ENCODE measurements around the gene TTLL11.
"Not testable (repeated sequence)": the region's sequence is repeated elsewhere in the genome, so short reads cannot be mapped to it uniquely, and the experiment has no call there.

- TF ChIP-seq, protein P1, sequence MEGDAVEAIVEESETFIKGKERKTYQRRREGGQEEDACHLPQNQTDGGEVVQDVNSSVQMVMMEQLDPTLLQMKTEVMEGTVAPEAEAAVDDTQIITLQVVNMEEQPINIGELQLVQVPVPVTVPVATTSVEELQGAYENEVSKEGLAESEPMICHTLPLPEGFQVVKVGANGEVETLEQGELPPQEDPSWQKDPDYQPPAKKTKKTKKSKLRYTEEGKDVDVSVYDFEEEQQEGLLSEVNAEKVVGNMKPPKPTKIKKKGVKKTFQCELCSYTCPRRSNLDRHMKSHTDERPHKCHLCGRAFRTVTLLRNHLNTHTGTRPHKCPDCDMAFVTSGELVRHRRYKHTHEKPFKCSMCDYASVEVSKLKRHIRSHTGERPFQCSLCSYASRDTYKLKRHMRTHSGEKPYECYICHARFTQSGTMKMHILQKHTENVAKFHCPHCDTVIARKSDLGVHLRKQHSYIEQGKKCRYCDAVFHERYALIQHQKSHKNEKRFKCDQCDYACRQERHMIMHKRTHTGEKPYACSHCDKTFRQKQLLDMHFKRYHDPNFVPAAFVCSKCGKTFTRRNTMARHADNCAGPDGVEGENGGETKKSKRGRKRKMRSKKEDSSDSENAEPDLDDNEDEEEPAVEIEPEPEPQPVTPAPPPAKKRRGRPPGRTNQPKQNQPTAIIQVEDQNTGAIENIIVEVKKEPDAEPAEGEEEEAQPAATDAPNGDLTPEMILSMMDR (IDR thresholded peaks at IDR 0.05; ENCODE audit: poor library complexity) = not testable (repeated sequence)
- TF ChIP-seq EZH2phosphoT487 (IDR thresholded peaks at IDR 0.05; ENCODE audit: low read depth, severe bottlenecking, unreplicated experiment) = not testable (repeated sequence)
Observed at GRCh38 chr9:122000526-122000925, 92.6 kb downstream of the TTLL11 start.

Measured in hepatocyte (in vitro differentiated cells).